Neural progenitor cell (in vitro differentiated cells): Measurements from ENCODE around the gene PDXP. TPM values are rescaled to one million over a fixed set of nuclear protein-coding genes. Genes with fewer than 3 reads are reported as not detected.

ENCODE experiments used
- DNase-seq: peaks from one replicate; pipeline ENCODE4 v3.0.0-alpha.2; 2016; ENCODE audit warnings: low spot score
- H2AFZ ChIP-seq: fragments of 200-600 bp; sonication (generic); replicated peaks from 2 replicates; pipeline ENCODE4 v1.6.1; 2016; ENCODE audit warnings: antibody characterized with exemption
- H3F3A ChIP-seq: fragments of 200-600 bp; sonication (generic); 2 replicates; pipeline ENCODE4 v1.6.1; 2016; ENCODE audit warnings: antibody characterized with exemption, low read depth
- H3K27ac ChIP-seq: fragments of 200-600 bp; sonication (generic); 2 replicates; pipeline ENCODE4 v1.5.1; 2016; ENCODE audit warnings: mild to moderate bottlenecking
- H3K27me3 ChIP-seq: fragments of 200-600 bp; sonication (generic); 2 replicates; pipeline ENCODE4 v1.6.1; 2016; ENCODE audit warnings: mild to moderate bottlenecking, moderate library complexity
- H3K36me3 ChIP-seq: fragments of 200-600 bp; sonication (generic); 2 replicates; pipeline ENCODE4 v1.5.1; 2016
- H3K4me1 ChIP-seq: fragments of 200-600 bp; sonication (generic); 2 replicates; pipeline ENCODE4 v1.6.1; 2016; ENCODE audit warnings: mixed run types
- H3K4me2 ChIP-seq: fragments of 200-600 bp; sonication (generic); 2 replicates; pipeline ENCODE4 v1.6.1; 2016
- H3K4me3 ChIP-seq: fragments of 200-600 bp; sonication (generic); 2 replicates; pipeline ENCODE4 v1.5.1; 2016
- H3K79me2 ChIP-seq: fragments of 200-600 bp; sonication (generic); 2 replicates; pipeline ENCODE4 v1.6.1; 2016; ENCODE audit warnings: low read depth
- H3K9ac ChIP-seq: fragments of 200-600 bp; sonication (generic); 2 replicates; pipeline ENCODE4 v1.6.1; 2016
- H3K9me3 ChIP-seq: fragments of 200-600 bp; sonication (generic); 2 replicates; pipeline ENCODE4 v1.5.1; 2016; ENCODE audit warnings: low read depth
- H4K20me1 ChIP-seq: fragments of 200-600 bp; sonication (generic); 2 replicates; pipeline ENCODE4 v1.6.1; 2016; ENCODE audit warnings: low read depth
- H3K27ac Mint-ChIP-seq: 3 replicates; pipeline ENCODE4 v1.8.0; 2021; ENCODE audit warnings: mixed read lengths
- H3K27me3 Mint-ChIP-seq: 2 replicates; pipeline ENCODE4 v1.8.0; 2022; ENCODE audit warnings: low read depth, mild to moderate bottlenecking, inconsistent platforms, moderate library complexity, mixed read lengths; ENCODE audit not compliant: insufficient read depth
- H3K36me3 Mint-ChIP-seq: 3 replicates; pipeline ENCODE4 v1.8.0; 2021; ENCODE audit warnings: mixed read lengths
- H3K4me1 Mint-ChIP-seq: 3 replicates; pipeline ENCODE4 v1.8.0; 2021; ENCODE audit warnings: mixed read lengths
- H3K4me3 Mint-ChIP-seq: 3 replicates; pipeline ENCODE4 v1.8.0; 2021; ENCODE audit warnings: mild to moderate bottlenecking, moderate library complexity, mixed read lengths
- H3K9me3 Mint-ChIP-seq: 3 replicates; pipeline ENCODE4 v1.8.0; 2020; ENCODE audit warnings: mixed read lengths
- EZH2 ChIP-seq: fragments of 200-600 bp; sonication (generic); IDR thresholded peaks from 2 replicates; pipeline ENCODE4 v1.6.1; 2017; ENCODE audit warnings: antibody characterized with exemption, mild to moderate bottlenecking, moderate library complexity
- EZH2phosphoT487 ChIP-seq: fragments of 200-600 bp; sonication (generic); IDR thresholded peaks from 2 replicates; pipeline ENCODE4 v1.6.1; 2017; ENCODE audit warnings: antibody characterized with exemption
- total RNA-seq: library from RNA; depleted of rRNA; stranded (reverse); fragments of >200 nt; gene quantifications from 2 replicates; pipeline ENCODE4 v1.2.3, GENCODE V29; 2015; ENCODE audit warnings: low replicate concordance
- TF ChIP-seq, protein P1 (sequence below): fragments of 200-600 bp; sonication (generic); IDR thresholded peaks from 2 replicates; pipeline ENCODE4 v1.5.1; 2017; ENCODE audit warnings: antibody characterized with exemption, mild to moderate bottlenecking

The PDXP gene
- total RNA-seq, 1 donor from 2014 or later = 25.1 TPM

DNA sequence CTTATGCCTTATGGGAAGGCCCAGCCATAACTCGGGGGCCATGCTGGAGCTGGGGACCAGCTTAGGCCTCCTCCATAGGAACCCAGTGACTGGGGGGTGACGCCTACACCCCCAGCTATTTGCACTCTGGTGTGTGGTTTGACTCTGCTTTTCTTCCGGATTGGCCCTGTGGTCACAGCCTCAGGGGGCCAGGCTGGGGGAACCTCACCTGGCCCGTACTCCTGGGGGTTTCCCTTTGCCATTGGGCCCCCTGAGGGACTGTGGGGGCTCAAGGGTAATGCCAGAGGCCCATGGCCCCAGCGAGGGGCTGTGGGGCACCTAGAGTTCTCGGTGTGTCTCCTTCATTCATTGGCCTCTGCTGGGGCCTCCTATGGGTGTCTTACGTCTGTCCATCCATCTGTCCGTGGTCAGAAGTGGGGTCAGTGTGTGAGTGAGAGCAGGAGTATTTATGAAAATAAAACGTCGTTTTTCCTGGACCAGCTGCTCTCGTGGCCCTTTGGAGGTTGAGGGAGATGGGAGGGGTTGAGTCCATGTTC lies 25.4 kb upstream of the PDXP start:
- H3K9me3 ChIP-seq = no peaks in the 10 kb centered on the region
- no peaks in the 10 kb centered on the region for H4K20me1 ChIP-seq
- peaks cover 24% of the 10 kb centered on the region for H3F3A ChIP-seq
- no peak overlapping the region for H2AFZ ChIP-seq
- Mint-ChIP-seq H3K27me3 (peaks cover 7% of the 10 kb centered on the region), H3K9me3 (no peaks in the 10 kb centered on the region), H3K36me3 (no peaks in the 10 kb centered on the region), H3K4me1 (peaks cover 29% of the 10 kb centered on the region), H3K27ac (peak overlapping the region; percentile 81), H3K4me3 (peak overlapping the region; percentile 43)
- H3K27ac ChIP-seq = no peak overlapping the region
- H3K27me3 ChIP-seq = no peaks in the 10 kb centered on the region
- H3K79me2 ChIP-seq = no peaks in the 10 kb centered on the region
- H3K4me3 ChIP-seq = peak overlapping the region; percentile 13
- no peak overlapping the region for H3K9ac ChIP-seq
- no peaks in the 10 kb centered on the region for H3K36me3 ChIP-seq
- no peak for TF ChIP-seq EZH2phosphoT487
- no peak for TF ChIP-seq EZH2
- TF ChIP-seq, protein P1, sequence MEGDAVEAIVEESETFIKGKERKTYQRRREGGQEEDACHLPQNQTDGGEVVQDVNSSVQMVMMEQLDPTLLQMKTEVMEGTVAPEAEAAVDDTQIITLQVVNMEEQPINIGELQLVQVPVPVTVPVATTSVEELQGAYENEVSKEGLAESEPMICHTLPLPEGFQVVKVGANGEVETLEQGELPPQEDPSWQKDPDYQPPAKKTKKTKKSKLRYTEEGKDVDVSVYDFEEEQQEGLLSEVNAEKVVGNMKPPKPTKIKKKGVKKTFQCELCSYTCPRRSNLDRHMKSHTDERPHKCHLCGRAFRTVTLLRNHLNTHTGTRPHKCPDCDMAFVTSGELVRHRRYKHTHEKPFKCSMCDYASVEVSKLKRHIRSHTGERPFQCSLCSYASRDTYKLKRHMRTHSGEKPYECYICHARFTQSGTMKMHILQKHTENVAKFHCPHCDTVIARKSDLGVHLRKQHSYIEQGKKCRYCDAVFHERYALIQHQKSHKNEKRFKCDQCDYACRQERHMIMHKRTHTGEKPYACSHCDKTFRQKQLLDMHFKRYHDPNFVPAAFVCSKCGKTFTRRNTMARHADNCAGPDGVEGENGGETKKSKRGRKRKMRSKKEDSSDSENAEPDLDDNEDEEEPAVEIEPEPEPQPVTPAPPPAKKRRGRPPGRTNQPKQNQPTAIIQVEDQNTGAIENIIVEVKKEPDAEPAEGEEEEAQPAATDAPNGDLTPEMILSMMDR = no peak
- DNase-seq = no peak
- peak overlapping the region; percentile 64 for H3K4me2 ChIP-seq
- peaks cover 17% of the 10 kb centered on the region for H3K4me1 ChIP-seq

DNA sequence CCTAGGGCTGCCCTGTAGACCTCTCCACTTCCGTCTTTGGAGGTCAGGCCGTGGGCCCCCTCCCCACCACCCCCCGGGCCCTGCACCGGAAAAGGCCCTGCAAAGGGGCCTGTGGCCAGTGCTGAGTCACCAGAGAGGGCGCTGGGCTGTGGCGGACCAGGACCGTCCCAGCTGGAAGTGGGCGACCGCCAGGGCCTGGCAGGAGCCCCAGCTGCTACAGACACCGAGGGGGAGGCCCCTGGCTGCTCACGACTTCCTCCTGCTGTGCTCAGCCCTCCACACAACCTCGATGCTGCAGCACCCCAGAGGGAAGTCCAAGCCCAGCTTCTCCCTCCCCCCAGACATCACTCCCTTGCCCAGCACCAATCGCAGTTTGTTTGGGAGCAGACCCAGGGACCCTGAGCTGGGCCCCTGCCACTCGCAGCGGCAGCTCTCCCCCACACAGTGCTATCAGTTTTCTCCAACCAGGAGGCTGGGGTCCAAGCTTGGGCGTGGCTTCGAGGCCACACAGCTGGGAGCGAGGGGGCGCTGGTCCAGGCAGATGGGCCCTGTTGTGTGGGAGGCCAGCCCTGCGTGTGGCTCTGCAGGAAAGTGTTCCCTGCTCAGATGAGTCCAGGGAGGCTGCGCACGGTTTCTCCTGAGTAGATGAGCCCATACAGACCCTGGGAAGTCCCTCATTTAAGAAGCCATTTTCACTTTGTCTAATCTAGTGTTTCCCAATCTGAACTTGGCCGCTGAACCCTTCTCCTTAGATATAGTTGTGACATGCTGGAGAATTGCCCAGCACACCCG lies 24.7 kb upstream of the PDXP start:
- DNase-seq = peak; percentile 82
- Histone ChIP-seq H3K27ac (peak overlapping the region; percentile 54), H2AFZ (no peak overlapping the region), H4K20me1 (peaks cover 4% of the 10 kb centered on the region), H3K9me3 (no peaks in the 10 kb centered on the region), H3K4me2 (peak overlapping the region; percentile 64), H3F3A (peaks cover 31% of the 10 kb centered on the region), H3K27me3 (no peaks in the 10 kb centered on the region), H3K79me2 (no peaks in the 10 kb centered on the region), H3K9ac (no peak overlapping the region), H3K4me3 (peak overlapping the region; percentile 13), H3K36me3 (no peaks in the 10 kb centered on the region), H3K4me1 (peaks cover 17% of the 10 kb centered on the region)
- peak overlapping the region; percentile 69 for H3K4me3 Mint-ChIP-seq
- H3K36me3 Mint-ChIP-seq = no peaks in the 10 kb centered on the region
- H3K9me3 Mint-ChIP-seq = no peaks in the 10 kb centered on the region
- peak overlapping the region; percentile 93 for H3K27ac Mint-ChIP-seq
- peaks cover 10% of the 10 kb centered on the region for H3K27me3 Mint-ChIP-seq
- peaks cover 34% of the 10 kb centered on the region for H3K4me1 Mint-ChIP-seq
- TF ChIP-seq EZH2 (no peak), EZH2phosphoT487 (no peak)
- TF ChIP-seq, protein P1 = peak; percentile 27

DNA sequence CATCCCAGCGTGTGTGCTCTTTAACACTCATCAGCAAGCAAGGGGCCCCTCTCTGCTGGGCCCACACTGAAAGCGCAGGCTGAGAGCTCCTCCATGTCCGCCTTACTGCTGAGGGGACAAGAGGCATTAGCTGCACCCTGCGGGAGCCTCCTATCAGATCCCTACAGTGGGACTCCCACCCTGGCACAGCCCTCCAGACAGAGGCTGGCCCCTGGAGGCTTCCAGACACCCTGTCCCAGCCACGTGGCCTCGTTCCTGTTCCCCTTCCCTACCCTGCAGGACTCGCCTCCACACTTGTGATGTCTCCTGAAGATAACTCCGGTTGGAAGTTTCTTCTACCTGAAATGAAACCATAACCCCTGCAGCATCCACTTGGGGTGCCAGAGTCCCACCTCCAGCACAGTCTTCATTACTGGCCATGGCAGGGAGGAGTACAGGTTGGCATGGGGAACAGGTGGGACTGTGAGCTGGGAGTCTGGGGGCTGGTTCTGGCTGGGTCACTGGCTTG lies 24.1 kb upstream of the PDXP start:
- no peak overlapping the region for H3K4me3 ChIP-seq
- H3K4me1 ChIP-seq = peaks cover 17% of the 10 kb centered on the region
- H3K4me3 Mint-ChIP-seq = peak overlapping the region; percentile 69
- H3K36me3 ChIP-seq = no peaks in the 10 kb centered on the region
- peaks cover 37% of the 10 kb centered on the region for H3F3A ChIP-seq
- H3K27me3 ChIP-seq = no peaks in the 10 kb centered on the region
- TF ChIP-seq EZH2phosphoT487 = no peak
- TF ChIP-seq, protein P1 = no peak
- no peak for TF ChIP-seq EZH2
- no peaks in the 10 kb centered on the region for H3K79me2 ChIP-seq
- peak overlapping the region; percentile 64 for H3K4me2 ChIP-seq
- H3K27ac ChIP-seq = peak overlapping the region; percentile 54
- DNase-seq = peak; percentile 21
- peaks cover 4% of the 10 kb centered on the region for H4K20me1 ChIP-seq
- peaks cover 10% of the 10 kb centered on the region for H3K27me3 Mint-ChIP-seq
- H3K9ac ChIP-seq = no peak overlapping the region
- H3K36me3 Mint-ChIP-seq = no peaks in the 10 kb centered on the region
- peaks cover 36% of the 10 kb centered on the region for H3K4me1 Mint-ChIP-seq
- H3K9me3 Mint-ChIP-seq = no peaks in the 10 kb centered on the region
- H3K9me3 ChIP-seq = no peaks in the 10 kb centered on the region
- no peak overlapping the region for H2AFZ ChIP-seq
- peak overlapping the region; percentile 93 for H3K27ac Mint-ChIP-seq
